Astrocyte of the hippocampus (primary cell): ENCODE results near the gene HMG20B.

Experiments
- DNase-seq: peaks from one replicate; pipeline ENCODE4 v3.0.0; 2011; ENCODE audit warnings: low read depth, low spot score

Gene HMG20B

DNA sequence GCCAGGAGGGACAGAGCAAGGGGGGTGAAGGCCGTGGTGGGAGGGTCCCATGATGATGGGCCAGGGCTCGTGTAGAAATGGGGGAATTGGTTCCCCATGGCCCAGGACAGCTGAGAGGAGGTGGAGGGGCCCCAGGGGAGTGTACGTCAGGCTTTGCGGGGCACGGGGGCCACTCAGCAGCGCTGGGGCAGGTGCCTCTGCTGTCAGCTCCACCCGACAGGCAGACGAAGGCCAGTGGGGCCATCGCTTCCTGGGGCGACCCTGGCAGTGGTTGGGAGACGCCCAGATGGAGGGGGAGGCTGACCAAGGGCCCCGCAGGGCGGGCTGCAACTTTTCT lies 35.7 kb upstream of the HMG20B start:
- no peak for DNase-seq

DNA sequence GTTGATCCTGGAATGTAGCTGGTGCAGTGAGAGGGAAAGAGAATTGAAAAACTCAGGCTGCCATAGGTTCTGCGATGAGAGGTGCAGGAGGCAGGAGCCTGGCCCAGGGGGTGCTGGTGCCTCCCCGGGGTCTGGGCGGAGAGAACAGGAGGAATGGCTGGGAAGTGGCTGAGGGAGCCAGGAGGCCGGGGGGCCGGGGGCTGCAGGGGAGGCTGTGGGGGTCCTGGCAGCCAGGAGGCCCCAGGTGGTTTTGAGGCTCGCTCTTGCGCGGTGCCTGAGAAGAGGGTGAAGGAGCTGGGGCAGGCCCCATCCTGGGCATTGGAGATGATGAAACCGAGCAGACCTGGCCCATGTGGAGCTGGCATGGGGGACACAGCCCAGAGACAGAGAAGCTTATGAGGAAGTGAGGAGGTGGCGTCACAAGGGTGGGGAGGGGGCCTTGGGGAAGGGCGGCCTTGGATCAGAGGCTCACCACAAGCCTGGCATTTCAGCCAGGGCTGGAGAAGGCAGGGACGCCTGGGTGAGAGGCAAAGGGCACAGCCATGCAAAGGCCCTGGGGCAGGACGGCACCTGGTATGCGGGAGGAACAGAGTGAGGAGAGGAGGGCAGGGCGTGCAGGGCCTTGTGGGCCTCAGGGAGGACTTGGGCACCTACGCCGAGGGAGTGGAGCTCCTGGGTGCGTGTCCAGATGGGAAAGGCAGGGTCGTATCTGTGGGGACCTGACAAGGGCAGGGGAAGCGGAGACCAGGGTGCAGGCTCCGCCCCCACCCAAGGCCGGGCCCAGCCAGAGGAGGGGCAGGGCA lies 35.1 kb upstream of the HMG20B start:
- no peak for DNase-seq

DNA sequence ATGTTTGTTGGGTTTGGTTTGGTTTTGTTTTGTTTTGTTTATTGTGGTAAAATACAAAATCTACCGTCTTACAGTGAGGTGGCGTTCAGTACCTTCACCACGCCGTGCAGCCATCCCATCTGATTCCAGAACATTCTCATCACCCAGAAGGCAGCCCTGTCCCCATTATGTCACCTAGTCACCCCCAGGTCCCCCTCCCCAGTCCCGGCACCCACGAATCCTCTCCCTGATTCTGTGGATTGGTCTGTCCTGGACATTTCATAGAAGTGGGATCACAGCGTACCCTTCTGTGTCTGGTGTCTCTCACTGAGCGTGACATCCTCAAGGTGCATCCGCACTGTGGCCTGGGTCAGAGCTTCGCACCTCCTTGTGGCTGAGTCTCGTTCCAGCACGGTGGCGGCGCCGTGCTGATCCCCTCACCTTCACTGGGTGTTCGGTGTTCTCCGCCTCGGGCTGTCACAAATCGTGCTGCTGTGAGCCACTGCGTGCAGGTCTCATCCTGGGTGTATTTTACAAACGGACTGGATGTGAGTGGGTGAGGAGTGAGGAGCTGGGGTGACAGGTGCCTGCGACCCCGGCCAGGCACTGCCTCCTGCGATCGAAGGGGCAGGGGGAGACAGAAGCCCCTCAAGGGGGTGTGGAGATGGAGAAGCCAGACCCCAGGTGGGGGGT lies 34.4 kb upstream of the HMG20B start:
- no peak for DNase-seq

DNA sequence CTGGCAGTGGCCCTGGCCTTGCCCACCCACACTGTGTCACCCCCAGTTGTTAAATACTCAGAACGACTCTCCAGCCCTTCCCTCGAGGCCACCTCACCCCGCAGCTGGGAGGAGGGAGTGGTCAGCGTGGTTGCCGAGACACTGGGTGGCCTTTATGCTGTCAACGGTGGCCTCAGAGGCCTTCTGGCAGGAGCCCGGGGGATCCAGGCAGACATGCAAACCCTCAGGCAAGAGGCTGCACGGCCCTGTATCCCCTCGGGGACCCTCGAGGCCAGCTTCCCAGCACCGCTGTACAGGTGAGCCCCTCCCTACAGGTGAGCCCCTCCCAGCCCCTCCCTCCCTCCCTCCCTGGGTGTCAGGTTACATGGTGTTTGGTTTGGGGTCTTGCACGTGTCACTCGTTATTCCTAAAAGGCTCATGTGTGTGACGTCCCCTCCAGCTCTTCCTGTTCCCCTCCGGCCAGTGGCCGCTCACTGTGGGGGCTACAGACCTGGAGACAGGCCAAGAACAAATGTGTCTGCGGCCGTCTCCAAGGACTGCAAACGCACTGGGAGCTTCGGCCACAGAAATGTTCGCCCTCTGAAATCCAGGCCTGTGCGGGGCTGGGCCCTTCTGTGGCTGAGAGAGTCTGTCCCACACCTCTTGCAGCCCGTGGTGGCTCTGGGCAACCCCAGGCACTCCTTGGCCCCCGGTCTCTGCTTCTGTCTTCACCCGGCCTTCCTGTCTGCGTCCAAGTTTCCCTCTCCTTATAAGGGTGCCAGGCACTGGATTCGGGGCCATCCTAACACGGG lies 33.6 kb upstream of the HMG20B start, which contains the start of gene TEKTIP1:
TSS of gene TEKTIP1 (plus strand) at position 210 of the 791 bp plus-strand sequence. CDS start at position 214, 4 bp downstream.
- no peak for DNase-seq

DNA sequence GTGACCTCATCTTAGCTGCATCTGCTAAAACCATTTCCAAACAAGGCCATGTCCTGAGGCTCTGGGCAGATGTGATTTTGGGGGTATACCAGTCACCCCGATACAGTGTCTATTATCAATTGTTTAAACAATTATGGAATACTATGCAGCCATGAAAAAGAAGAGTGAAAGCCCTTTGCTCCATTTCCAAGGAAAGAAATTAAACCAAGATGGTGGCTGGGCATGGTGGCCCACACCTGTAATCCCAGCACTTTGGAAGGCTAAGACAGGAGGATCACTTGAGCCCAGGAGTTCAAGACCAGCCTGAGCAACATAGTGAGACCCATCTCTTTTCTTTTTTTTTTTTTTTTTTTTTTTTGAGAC lies 33.0 kb upstream of the HMG20B start:
- DNase-seq: no peak

DNA sequence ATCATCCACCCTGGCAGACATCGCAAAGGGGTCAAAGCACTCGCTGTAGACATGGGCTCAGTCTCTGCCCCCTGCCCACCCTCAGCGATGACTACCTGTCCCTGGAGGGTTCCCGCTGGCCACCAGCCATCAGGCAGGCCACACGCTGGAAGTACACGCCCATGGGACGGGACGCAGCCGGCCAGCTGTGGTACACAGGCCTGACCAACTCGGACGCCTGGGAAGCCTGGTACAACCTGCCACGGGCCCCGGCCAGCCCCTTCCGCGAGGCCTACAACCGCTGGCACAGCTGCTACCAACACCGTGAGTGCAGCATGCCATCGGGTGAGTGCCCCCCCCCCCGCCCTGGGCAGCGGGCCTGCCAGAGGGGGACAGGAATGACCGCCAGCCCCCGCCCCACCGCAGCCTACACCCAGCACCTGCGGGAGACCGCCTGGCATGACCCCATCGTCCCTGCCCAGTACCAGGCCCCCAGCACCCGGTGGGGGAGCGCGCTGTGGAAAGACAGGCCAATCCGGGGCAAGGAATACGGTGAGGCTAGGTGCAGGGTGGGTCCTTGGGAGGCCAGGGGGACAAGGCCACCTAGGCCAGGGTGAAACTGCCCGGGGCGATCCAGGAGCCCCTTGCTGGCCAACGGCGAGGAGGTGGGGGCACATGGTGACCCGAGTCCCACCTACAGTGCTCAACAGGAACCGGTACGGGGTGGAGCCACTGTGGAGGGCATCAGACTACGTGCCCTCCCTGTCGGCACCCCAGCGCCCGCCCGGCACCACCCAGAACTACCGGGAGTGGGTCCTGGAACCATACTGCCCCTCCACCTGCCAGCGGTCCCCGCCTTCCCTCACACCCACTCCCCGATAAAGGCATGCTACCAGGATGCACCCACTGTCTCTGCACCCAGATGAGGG lies 29.3 kb upstream of the HMG20B start:
- DNase-seq: no peak

DNA sequence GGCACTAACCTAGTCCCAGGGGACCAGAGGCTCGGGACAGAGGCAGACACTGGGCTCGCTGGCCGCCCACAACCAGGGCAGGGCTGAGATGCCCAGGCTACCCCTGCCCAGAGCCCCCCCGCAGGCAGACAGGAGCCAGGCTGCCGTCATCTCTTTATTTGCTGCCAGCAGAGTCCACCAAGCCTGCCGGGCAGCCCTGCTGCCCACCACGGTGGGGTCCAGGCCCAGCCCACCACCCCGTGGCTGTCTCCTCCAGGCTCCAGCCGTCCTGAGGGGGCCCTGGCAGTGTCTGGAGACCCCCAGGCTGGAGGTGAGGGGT lies 28.7 kb upstream of the HMG20B start:
- DNase-seq: no peak

DNA sequence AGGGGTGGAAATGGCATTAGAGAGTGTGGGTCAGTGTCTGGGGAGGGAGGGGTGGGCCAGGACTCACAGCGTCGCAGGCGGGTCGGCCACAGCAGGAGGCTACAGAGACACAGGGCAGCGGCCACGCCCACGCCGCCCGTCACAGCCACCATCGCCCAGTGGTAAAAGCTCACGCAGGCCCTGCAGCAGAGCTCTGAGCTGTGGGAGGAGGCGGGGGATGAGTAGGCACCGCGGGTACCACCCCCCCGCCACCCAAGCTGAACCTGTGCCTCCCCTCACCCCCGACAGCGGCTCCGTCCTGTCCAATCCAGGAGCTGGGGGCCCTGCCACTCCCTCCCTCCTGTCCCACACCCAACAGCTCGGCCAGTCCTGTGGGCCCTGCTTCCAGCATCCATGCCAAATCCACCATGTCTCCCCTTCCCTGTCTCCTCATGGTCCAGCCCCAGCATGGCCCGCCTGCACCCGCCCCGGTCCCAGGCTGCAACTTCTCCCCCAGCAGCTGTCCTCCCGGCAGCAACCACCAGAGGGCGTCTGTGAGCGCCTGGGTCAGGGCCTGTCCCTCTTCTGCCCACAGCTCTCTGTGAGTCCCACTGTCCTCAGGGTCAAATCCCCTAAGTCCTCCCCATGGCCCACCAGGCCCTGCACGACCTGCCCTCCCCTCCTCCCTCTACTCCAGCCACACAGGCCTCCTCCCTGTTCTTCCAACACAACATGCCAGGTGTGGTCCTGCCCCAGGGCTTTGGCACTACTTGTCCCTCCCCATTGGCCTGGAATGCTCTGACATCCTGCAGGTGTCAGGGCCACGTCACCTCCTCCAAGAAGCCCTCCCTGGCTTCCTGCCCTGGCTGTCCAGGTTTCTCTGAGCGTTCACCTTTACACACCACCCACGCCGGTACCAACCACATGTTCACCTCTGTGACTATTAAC lies 27.7 kb upstream of the HMG20B start:
- peak; percentile 74 for DNase-seq

DNA sequence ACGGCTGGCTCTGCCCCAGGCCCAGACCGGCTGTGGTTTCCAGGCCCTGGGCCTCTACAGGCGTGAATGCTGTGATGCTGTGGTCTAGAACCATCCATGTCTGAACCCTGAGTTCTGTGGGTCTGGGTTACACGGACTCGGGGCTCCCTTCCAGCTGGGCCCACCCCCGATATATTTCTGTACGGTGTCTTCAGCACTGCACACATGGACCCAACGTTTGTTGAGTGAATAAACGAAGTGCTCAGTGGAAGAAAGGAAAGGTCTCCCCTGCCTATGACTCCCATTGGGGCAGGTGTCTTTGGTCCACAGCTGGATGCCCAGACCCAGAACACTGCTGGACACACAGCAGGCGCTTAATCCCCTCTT lies 27.1 kb upstream of the HMG20B start:
- no peak for DNase-seq

DNA sequence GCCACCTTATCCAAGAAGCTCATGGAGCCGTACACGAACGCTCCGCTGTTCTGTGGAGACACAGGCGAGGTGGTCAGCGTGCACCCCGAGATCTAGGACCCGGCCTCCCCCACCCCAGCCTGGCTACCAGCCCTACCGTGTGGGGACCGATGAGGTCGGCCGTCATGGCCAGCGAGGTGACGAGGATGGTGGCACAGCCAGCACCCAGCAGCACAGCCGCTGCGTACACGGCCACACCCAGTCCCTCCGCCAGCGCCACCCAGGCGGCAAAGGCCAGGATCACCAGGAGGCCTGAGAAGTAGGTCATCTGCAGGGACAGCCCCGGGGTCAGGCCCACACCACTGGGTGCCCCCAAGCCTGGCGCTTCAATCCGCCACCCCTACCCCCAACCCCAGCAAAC lies 26.6 kb upstream of the HMG20B start:
- no peak for DNase-seq

DNA sequence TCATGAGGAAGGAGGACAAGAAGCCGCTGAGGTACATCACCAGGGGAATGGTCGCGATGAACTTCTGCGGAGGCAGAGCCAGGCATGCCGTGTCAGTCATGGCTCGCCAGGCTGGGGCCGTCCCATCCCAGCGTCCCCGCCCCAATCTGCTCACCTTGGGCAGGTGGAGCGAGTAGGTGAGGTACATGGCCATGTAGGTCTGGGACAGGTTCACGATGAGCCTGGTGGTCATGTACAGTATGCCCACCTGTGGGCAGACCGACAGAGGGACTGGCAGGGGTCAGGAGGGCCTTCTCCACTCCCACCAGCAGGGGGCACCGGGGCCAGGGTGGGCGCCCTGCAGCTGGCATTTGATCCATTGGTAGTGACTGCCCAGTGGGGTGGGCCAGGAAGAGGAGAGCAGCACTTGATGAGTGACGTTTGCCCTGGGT lies 25.4 kb upstream of the HMG20B start:
- no peak for DNase-seq

DNA sequence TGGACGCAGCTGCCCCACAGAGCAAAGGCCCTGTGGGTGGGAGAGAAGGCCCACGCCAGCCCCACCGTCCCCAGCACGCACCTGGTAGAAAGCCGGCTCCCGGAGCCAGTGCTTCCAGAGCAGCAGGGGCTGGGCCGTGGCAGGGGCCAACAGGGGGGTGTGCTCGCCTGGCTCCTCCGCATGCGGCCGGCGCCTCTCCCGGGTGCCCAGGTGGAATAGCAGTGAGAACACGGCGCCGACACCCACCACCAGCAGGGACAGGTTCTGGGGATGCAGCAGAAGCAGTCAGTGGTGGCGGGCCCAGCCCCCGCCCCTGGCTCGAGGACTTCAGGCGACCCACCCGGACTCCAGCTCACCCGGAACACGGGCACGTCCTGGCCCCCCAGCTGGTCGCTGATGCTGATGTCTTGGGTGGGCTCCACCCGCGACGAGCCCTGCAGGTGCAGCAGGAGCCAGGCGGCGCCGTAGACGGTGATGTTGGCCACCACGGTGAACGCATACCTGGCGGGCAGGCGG lies 24.9 kb upstream of the HMG20B start:
- no peak for DNase-seq

DNA sequence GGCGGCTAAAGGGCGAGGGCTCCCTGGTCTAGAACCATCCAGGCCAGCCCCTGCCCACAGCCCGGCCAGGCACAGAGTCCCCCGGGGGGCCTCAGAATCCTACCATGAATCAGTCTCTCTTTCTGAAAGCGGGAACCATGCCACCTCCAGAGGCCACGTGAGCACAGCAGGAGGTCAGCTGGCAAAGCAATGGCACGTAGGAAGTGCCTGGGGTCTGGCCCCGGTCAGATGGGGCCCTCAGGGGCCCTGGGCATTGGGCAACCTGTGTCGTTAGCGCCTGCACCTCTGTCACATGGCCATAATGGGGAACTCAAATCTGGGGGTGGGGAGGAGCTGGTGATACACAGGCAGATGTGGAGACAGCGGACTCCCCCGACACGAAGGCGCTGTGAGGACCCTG lies 24.1 kb upstream of the HMG20B start:
- DNase-seq: peak; percentile 46

DNA sequence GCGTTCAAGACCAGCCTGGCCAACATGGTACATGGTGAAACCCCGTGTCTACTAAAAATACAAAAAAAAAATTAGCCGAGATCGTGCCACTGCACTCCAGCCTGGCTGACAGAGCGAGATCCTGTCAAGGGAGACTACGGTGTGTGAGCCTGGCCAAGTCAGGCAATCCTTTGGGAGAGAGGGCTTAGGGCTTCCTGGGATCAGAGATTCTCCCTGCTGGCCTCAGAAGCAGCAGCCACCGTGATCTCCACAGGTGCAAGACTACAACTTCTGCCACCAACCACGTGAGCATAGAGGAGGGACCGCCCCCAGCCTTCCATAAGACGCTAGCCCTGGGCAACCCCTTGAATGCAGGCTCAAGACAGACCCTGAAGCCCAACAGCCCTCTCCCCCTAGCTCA lies 22.9 kb upstream of the HMG20B start:
- no peak for DNase-seq

DNA sequence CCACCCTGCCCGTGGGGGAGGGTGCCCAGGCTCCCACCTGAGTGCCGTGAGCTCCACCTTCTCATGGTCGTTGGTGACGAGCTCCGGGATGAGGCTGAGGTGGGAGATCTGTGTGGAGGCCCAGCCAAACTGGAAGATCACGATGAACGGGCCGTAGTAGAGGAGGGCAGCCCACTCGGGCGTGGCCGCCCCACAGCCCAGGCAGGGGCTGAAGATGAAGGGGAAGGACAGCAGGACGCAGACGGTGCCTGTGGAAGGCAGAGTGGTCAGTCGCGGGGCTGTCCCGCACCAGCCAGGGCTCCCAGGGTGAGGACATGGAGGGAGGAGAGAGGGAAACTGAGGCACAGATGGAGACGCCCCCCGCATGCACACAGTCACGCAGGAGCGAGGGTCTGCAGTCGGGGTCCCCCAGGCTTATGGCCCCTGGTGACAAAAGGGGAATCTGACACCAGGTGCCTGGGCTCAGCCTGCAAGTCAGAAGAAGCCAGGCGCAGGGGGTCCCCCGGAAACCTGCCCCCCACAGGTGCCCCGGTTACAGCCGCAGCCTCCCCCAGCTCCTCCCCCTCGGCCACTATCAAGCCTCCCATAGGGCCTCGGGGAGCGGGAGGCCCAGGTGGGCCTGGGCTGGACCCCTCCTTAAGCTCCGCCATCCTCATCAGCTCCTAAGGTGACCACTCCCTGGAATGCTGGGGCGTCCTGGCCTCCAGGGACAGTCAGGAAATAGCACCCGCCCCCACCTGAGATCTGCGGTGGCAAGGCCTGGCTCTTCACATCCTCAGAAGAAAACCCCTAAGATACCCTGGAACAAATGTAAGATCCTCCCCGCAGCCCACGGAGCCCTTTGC lies 21.6 kb upstream of the HMG20B start:
- DNase-seq: no peak

DNA sequence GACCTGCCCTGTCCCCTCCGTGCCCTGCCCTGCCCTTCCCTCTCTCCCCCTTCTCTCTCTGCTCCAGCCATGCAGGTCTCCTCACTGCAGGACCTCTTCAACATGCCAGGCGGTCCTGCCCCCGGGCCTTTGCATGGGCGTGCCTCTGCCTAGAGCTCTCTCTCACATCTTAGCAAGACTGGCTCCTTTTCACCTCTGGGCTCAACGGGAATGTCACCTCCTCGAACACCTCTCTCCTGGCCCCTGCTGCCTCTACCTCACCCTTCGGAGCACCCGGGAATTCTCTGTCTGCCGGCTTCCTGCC lies 21.0 kb upstream of the HMG20B start:
- DNase-seq: no peak

DNA sequence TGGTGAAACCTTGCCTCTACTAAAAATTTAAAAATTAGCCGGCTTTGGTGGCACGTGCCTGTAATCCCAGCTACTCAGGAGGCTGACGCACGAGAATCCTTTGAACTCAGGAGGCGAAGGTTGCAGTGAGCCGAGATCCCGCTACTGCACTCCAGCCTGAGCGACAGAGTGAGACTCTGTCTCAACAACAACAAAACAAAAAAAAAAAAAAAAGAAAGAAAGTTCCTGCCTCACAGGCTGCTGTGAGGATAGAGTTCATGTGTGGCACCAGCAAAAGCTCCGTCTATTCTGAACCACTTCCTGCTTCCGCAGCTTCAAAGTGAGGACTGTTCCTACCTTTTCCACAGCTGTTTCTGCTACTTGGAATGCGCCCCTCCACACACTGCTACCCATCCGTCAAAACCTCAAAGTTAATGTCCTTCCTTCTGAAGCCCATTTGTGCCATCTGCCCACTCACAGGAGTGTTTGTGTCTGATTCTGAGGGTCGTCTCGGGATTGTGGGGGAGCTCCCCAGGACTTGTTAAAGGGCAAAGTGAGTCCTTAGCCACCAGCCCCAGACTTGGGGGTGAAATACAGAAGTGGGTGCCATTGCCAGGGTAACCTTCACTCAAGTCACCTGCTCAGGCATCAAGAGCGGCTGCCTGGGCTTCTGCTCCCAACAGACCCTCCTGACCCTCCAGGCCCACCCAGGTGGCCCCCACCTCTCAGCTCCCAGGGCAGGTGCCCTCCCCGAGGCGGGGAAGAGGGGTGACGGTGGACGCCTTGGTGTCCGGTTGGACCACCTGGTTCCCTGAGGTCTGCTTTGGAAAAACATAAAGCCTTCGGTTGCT lies 18.3 kb upstream of the HMG20B start:
- no peak for DNase-seq

DNA sequence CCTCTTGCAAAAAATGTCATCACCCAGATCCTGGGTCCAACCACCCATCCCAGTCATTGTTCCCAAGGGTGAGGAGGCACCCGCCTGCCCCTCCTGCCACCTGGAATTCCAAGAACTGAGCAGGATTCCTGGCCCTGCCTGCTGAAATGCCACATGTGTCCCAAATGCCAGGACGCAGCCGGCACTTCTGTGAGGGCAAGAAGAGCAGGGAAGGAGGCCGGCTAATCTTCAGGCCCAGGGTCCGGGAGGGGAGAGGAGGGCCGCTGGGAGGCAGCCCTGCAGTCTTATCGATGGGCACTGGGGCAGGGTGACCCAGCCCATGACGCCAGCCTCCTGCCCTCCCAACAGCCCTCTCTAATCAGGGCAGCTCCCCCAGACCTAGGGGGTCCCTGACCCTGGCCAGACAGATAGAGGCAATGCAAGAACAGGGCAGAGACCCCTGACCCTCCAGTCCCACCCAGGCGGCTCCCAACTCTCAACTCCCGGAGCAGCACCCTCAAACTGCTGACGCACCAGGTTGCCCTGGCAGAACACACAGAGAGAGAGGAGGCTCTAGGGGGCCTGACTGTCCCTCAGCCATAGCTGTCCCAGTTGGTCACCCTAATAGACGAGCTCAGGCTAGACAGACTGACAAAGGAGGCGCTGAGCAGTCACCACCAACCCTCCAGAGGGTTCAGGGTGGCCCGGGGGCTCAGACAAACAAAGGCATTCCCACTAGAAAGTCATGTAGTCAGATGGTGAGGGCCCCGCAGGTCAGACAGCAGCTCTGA lies 16.9 kb upstream of the HMG20B start:
- DNase-seq: no peak
